GM12892 (cell line): ENCODE results near the gene MRPL27.

Source experiments
- POLR2A ChIP-seq: IDR thresholded peaks from 2 replicates; pipeline ENCODE4 v1.6.1; 2011; ENCODE audit warnings: low read depth, low read length, control low read depth
- POLR2AphosphoS5 ChIP-seq: IDR thresholded peaks from 2 replicates; pipeline ENCODE4 v1.6.1; 2011; ENCODE audit warnings: low read depth, low read length, control low read depth
- TAF1 ChIP-seq: IDR thresholded peaks from 2 replicates; pipeline ENCODE4 v1.6.1; 2011; ENCODE audit warnings: low read depth, mild to moderate bottlenecking, control low read depth, low read length, borderline replicate concordance

GRCh38 chr17:50338645-50339044 lies 34.3 kb downstream of the MRPL27 start:
- TF ChIP-seq POLR2A (no peak), TAF1 (no peak), POLR2AphosphoS5 (no peak)
